ENCODE results near the gene ERCC5. TPM values are rescaled to one million over a fixed set of nuclear protein-coding genes. Genes with fewer than 3 reads are reported as not detected.

Gene ERCC5
- total and polyA plus RNA-seq, 2 donors (not counting 1 experiment from before 2014, with no cell fraction given) = 36.6 to 78.9 TPM

- H2AFZ ChIP-seq (ENCODE audit: low read length) = no peak overlapping the region
- H3K4me1 ChIP-seq (ENCODE audit: control insufficient read depth, extremely low read depth, insufficient read depth, low read length) = no peaks in the 10 kb centered on the region
- TF ChIP-seq EZH2 (IDR thresholded peaks at IDR 0.05; ENCODE audit: low read length, missing control alignments) = no peak
- TF ChIP-seq CTCF (conservative IDR thresholded peaks at IDR 0.05 in 1 of 2, IDR thresholded peaks at IDR 0.05 in 1 of 2; ENCODE audit: low read depth in 1 of 2, low read length in 2 of 2) = no peak
- H3K36me3 ChIP-seq (ENCODE audit: control insufficient read depth, insufficient read depth, low read length) = peaks cover 1% of the 10 kb centered on the region
- H3K9ac ChIP-seq (ENCODE audit: insufficient read depth, low read length) = no peak overlapping the region
- H4K20me1 ChIP-seq (ENCODE audit: control insufficient read depth, extremely low read depth, insufficient read depth, low read length) = no peaks in the 10 kb centered on the region
- H3K27ac ChIP-seq (ENCODE audit: insufficient read depth, low read length) = no peak overlapping the region
- no peaks in the 10 kb centered on the region for H3K79me2 ChIP-seq (ENCODE audit: control insufficient read depth, insufficient read depth, low read length)
- no peak overlapping the region for H3K4me2 ChIP-seq (ENCODE audit: extremely low read depth, insufficient read depth, low read length)
- H3K9me3 ChIP-seq (ENCODE audit: control insufficient read depth, insufficient read depth, low read depth, low read length) = no peaks in the 10 kb centered on the region
- no peak for DNase-seq (ENCODE audit: low read depth in 2 of 2)
- no peaks in the 10 kb centered on the region for H3K27me3 ChIP-seq (ENCODE audit: control insufficient read depth, insufficient read depth, low read length)
- no peak overlapping the region for H3K4me3 ChIP-seq (replicated peaks in 1 of 4; ENCODE audit: control extremely low read depth in 1 of 4, insufficient read depth in 1 of 4, low read depth in 3 of 4, low read length in 4 of 4)
Measured at GRCh38 chr13:102879793-102880499, 34.1 kb downstream of the ERCC5 start.

DNA sequence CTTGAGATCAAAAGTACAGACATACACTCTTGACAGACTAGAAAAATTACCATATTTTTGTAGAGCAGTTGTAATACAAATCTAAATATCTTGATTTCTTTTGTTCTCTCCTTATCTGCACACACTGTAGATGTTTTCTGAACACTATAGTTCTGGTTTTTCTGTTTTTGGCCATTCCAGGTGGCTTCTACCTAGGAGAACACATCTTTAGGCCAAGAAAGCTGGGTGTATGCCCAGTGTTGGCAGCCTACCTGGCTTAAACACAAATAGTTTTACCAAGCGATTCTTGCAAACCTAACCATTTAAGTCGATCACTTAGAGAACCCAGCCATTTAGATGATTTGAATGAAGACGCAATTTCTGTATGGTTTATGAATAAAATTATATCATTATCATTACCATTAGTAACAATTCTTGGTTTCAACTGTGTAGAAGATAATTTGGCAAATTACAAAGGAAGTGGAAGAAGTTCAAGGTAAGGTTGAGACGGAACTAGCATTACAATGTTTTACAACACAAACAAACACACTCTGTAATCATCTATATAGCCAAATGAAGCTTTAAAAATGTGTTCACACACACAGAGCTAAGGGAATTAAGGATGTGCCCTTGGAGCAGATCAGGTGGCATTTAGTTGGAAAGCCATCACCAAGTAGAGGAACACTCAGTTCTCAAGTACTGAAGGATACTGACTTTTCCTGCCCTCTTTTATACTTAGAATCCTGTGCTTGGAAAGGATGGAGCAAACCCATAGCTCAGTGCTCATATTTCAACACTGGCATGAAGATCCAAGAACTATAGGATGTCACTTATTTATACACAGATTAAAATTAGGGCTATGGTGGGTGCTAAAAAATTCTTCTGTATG lies 36.2 kb downstream of the ERCC5 start:
- H4K20me1 ChIP-seq (ENCODE audit: control insufficient read depth, extremely low read depth, insufficient read depth, low read length) = no peaks in the 10 kb centered on the region
- no peak for TF ChIP-seq CTCF (conservative IDR thresholded peaks at IDR 0.05 in 1 of 2, IDR thresholded peaks at IDR 0.05 in 1 of 2; ENCODE audit: low read depth in 1 of 2, low read length in 2 of 2)
- TF ChIP-seq EZH2 (IDR thresholded peaks at IDR 0.05; ENCODE audit: low read length, missing control alignments) = no peak
- no peaks in the 10 kb centered on the region for H3K79me2 ChIP-seq (ENCODE audit: control insufficient read depth, insufficient read depth, low read length)
- H3K4me1 ChIP-seq (ENCODE audit: control insufficient read depth, extremely low read depth, insufficient read depth, low read length) = no peaks in the 10 kb centered on the region
- H3K4me3 ChIP-seq (replicated peaks in 1 of 4; ENCODE audit: control extremely low read depth in 1 of 4, insufficient read depth in 1 of 4, low read depth in 3 of 4, low read length in 4 of 4) = no peak overlapping the region
- no peaks in the 10 kb centered on the region for H3K36me3 ChIP-seq (ENCODE audit: control insufficient read depth, insufficient read depth, low read length)
- no peak overlapping the region for H3K4me2 ChIP-seq (ENCODE audit: extremely low read depth, insufficient read depth, low read length)
- no peak for DNase-seq (ENCODE audit: low read depth in 2 of 2)
- no peak overlapping the region for H3K27ac ChIP-seq (ENCODE audit: insufficient read depth, low read length)
- no peak overlapping the region for H2AFZ ChIP-seq (ENCODE audit: low read length)
- H3K9me3 ChIP-seq (ENCODE audit: control insufficient read depth, insufficient read depth, low read depth, low read length) = no peaks in the 10 kb centered on the region
- no peak overlapping the region for H3K9ac ChIP-seq (ENCODE audit: insufficient read depth, low read length)
- H3K27me3 ChIP-seq (ENCODE audit: control insufficient read depth, insufficient read depth, low read length) = no peaks in the 10 kb centered on the region

DNA sequence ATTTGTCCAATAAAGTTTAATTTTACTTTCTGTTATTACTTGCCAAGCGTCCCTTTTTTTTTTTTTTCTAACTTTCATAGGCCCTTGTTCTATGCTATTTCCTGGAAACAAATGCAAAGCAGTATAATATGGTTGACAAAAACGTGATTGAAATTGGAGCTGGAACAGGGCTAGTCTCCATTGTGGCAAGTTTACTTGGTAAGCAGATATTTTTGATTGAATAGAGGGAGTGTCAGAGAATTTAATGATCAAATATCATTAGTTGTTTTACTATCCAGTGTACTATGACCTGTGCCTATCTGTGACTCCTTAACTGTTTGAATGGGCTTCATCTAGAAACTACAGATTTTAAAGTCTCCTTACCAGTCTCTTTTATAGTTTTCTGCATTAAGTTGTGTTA lies 46.7 kb downstream of the ERCC5 start:
- no peaks in the 10 kb centered on the region for H3K79me2 ChIP-seq (ENCODE audit: control insufficient read depth, insufficient read depth, low read length)
- no peaks in the 10 kb centered on the region for H3K27me3 ChIP-seq (ENCODE audit: control insufficient read depth, insufficient read depth, low read length)
- H3K9me3 ChIP-seq (ENCODE audit: control insufficient read depth, insufficient read depth, low read depth, low read length) = no peaks in the 10 kb centered on the region
- no peak overlapping the region for H3K4me2 ChIP-seq (ENCODE audit: extremely low read depth, insufficient read depth, low read length)
- H3K4me1 ChIP-seq (ENCODE audit: control insufficient read depth, extremely low read depth, insufficient read depth, low read length) = no peaks in the 10 kb centered on the region
- H3K27ac ChIP-seq (ENCODE audit: insufficient read depth, low read length) = no peak overlapping the region
- no peak overlapping the region for H3K4me3 ChIP-seq (replicated peaks in 1 of 4; ENCODE audit: control extremely low read depth in 1 of 4, insufficient read depth in 1 of 4, low read depth in 3 of 4, low read length in 4 of 4)
- no peaks in the 10 kb centered on the region for H4K20me1 ChIP-seq (ENCODE audit: control insufficient read depth, extremely low read depth, insufficient read depth, low read length)
- TF ChIP-seq CTCF (conservative IDR thresholded peaks at IDR 0.05 in 1 of 2, IDR thresholded peaks at IDR 0.05 in 1 of 2; ENCODE audit: low read depth in 1 of 2, low read length in 2 of 2) (no peak), EZH2 (IDR thresholded peaks at IDR 0.05; ENCODE audit: low read length, missing control alignments) (no peak)
- DNase-seq (ENCODE audit: low read depth in 2 of 2) = no peak
- H3K9ac ChIP-seq (ENCODE audit: insufficient read depth, low read length) = no peak overlapping the region
- no peaks in the 10 kb centered on the region for H3K36me3 ChIP-seq (ENCODE audit: control insufficient read depth, insufficient read depth, low read length)
- H2AFZ ChIP-seq (ENCODE audit: low read length) = no peak overlapping the region

Measured in fibroblast of lung (primary cell).